Epithelial cell of proximal tubule (primary cell): ENCODE measurements around the gene CCDC28A. TPM values are rescaled to one million over a fixed set of nuclear protein-coding genes. Genes with fewer than 3 reads are reported as not detected.

Experiments used
- DNase-seq: peaks from one replicate; pipeline ENCODE4 v3.0.0-alpha.2; 2011; ENCODE audit warnings: low read depth
- H3K4me3 ChIP-seq: 2 replicates; pipeline ENCODE4 v1.5.1; 2011; ENCODE audit warnings: low read depth, mild to moderate bottlenecking, low read length
- CTCF ChIP-seq: conservative IDR thresholded peaks from 2 replicates; pipeline ENCODE4 v1.5.1; 2012; ENCODE audit warnings: low read depth, mild to moderate bottlenecking, low read length
- total RNA-seq: library from RNA; depleted of rRNA; stranded (reverse); fragments of >200 nt; gene quantifications from 2 replicates; pipeline ENCODE4 v1.2.3, GENCODE V29; 2015

Gene CCDC28A
- total RNA-seq, 1 donor from 2014 or later: 10.8 TPM

GRCh38 chr6:138815797-138816528 lies 42.4 kb downstream of the CCDC28A start:
- peak; percentile 29 for DNase-seq
- peak; percentile 74 for TF ChIP-seq CTCF
- H3K4me3 ChIP-seq: no peak overlapping the region

- TF ChIP-seq CTCF: no peak
Measured at GRCh38 chr6:138817799-138818198, 44.2 kb downstream of the CCDC28A start.

GRCh38 chr6:138818496-138819194 lies 45.1 kb downstream of the CCDC28A start:
- no peak for TF ChIP-seq CTCF
- no peak overlapping the region for H3K4me3 ChIP-seq
- no peak for DNase-seq

More at GRCh38 chr6:138817799-138818198, 44.2 kb downstream of the CCDC28A start:
- DNase-seq: peak; percentile 25
- no peak overlapping the region for H3K4me3 ChIP-seq

- no peak for DNase-seq
- H3K4me3 ChIP-seq: no peak overlapping the region
- no peak for TF ChIP-seq CTCF
Measured at GRCh38 chr6:138821519-138821918, 48.0 kb downstream of the CCDC28A start.

- DNase-seq: no peak
- no peak for TF ChIP-seq CTCF
- H3K4me3 ChIP-seq: no peak overlapping the region
Measured at GRCh38 chr6:138824482-138825144, 51.0 kb downstream of the CCDC28A start.

- TF ChIP-seq CTCF: no peak
- no peak for DNase-seq
- H3K4me3 ChIP-seq: no peak overlapping the region
Measured at GRCh38 chr6:138830248-138830647, 56.7 kb downstream of the CCDC28A start.
